Measurements from ENCODE around the gene PRL.

PRL gene

DNA sequence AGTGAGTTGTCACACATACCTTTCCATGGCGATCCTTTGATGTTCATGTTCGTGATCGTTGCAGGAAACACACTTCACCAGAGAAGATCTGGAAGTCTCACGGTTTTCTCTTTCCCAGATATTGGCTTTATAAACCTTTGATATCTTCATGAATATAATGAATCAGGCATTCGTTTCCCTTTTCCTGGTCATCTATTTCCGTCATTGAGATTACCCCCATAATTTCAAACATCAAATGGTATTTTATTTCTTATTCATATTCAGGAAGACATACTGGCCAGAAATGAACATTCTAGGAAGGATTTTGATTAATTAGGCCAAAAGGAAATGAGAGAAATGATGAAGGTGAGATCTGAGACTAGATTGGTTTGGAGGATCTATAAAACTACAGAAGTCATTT, at the start of gene PRL:
PRL (minus strand) TSS at position 101 of the 400 bp plus-strand sequence; CDS start at position 47, 54 bp downstream.
- DNase-seq (ENCODE audit: extremely low spot score), result no peak
- ChIA-PET CTCF (no interaction called here), POLR2A (no interaction called here)
- TF ChIP-seq FOXM1 (IDR thresholded peaks at IDR 0.05; ENCODE audit: borderline replicate concordance) (no peak), TARDBP (IDR thresholded peaks at IDR 0.05) (no peak)

DNA sequence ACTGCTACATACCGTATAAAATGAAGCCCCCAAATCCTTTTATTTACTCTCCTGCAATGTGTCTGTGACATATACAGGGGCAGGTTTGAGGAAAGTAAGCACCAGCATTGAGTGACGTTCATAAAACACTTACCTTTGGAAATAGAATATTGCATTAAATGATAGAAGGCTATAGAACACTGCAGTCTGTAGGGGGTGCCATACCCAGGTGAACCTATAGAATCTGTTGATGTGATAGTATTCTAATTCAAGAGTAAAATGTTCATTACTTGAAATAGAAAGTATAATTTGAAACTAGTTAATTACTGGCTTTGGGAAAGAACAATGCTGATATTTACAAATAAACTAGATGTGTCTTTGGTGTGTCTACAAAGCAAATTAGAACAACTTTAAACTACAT, 47.0 kb upstream of the PRL start:
- DNase-seq (ENCODE audit: extremely low spot score), result no peak
- no peak for TF ChIP-seq ELF4 (IDR thresholded peaks at IDR 0.05)
- TF ChIP-seq BHLHE40 (IDR thresholded peaks at IDR 0.05; ENCODE audit: borderline replicate concordance), result no peak
- CTCF ChIA-PET, result no interaction called here
- POLR2A ChIA-PET, result no interaction called here

DNA sequence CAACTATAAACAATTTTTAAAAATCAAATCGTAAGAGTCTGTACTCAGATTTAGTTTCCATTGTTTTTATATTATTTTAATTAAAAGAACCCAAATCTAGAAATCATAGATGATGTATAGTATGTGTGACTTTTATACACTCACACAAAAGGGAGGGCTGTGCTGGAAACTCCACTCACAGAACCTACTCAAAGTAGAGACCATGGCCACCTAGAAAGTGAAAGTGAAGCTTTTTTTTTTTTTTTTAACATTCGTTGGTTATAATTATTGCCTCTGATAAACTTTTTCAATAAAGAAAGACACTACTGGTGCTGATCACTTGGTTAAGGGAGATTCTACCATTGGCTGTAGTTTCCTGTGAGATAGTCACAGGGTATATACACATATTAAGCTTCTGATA, 37.9 kb upstream of the PRL start:
- no peak for DNase-seq (ENCODE audit: extremely low spot score)
- no peak for TF ChIP-seq CTBP1 (IDR thresholded peaks at IDR 0.05; ENCODE audit: borderline replicate concordance)
- ChIA-PET POLR2A (no interaction called here), CTCF (no interaction called here)

DNA sequence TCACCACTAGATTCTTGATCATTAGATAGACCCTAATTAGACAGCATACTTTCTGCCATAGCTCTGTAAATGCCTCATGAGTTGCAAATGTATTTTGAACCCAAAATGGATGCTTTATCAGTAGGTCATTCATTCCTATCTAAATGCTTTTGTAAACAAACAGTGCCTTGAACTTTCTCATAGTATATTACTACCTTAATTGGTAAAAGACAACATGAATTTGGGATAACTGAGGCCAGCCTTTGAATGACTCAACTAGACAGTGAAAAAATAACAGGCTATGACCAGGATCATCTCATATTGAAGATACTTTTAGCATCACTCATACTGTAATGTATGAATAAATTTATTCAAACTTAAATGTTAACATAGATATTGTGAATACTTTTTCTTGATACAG, 37.0 kb upstream of the PRL start:
- TF ChIP-seq TARDBP (IDR thresholded peaks at IDR 0.05) (no peak), ARNT (IDR thresholded peaks at IDR 0.05) (no peak), SUZ12 (IDR thresholded peaks at IDR 0.05) (no peak), PKNOX1 (IDR thresholded peaks at IDR 0.05) (no peak), ELF4 (IDR thresholded peaks at IDR 0.05) (no peak), FOXM1 (IDR thresholded peaks at IDR 0.05; ENCODE audit: borderline replicate concordance) (no peak), L3MBTL2 (conservative IDR thresholded peaks at IDR 0.05) (no peak), SP1 (IDR thresholded peaks at IDR 0.05) (no peak), HDGF (IDR thresholded peaks at IDR 0.05; ENCODE audit: borderline replicate concordance) (no peak), LEF1 (IDR thresholded peaks at IDR 0.05; ENCODE audit: borderline replicate concordance) (no peak), ZNF384 (IDR thresholded peaks at IDR 0.05) (no peak), BHLHE40 (IDR thresholded peaks at IDR 0.05; ENCODE audit: borderline replicate concordance) (no peak), FOXA1 (IDR thresholded peaks at IDR 0.05) (no peak), FOXK2 (IDR thresholded peaks at IDR 0.05) (no peak), CTBP1 (IDR thresholded peaks at IDR 0.05; ENCODE audit: borderline replicate concordance) (no peak), NFRKB (IDR thresholded peaks at IDR 0.05) (no peak)
- POLR2A ChIA-PET, result no interaction called here
- no peak for DNase-seq (ENCODE audit: extremely low spot score)
- CTCF ChIA-PET, result no interaction called here

- CTCF ChIA-PET, result no interaction called here
- TF ChIP-seq ELF4 (IDR thresholded peaks at IDR 0.05) (no peak), FOXM1 (IDR thresholded peaks at IDR 0.05; ENCODE audit: borderline replicate concordance) (no peak), L3MBTL2 (conservative IDR thresholded peaks at IDR 0.05) (no peak), PKNOX1 (IDR thresholded peaks at IDR 0.05) (no peak), LEF1 (IDR thresholded peaks at IDR 0.05; ENCODE audit: borderline replicate concordance) (no peak)
- DNase-seq (ENCODE audit: extremely low spot score), result no peak
- POLR2A ChIA-PET, result no interaction called here
Observed at GRCh38 chr6:22332711-22333110, 35.9 kb upstream of the PRL start.

GRCh38 chr6:22332216-22332615, 35.4 kb upstream of the PRL start:
- CTCF ChIA-PET, result no interaction called here
- no peak for DNase-seq (ENCODE audit: extremely low spot score)
- TF ChIP-seq HDGF (IDR thresholded peaks at IDR 0.05; ENCODE audit: borderline replicate concordance), result no peak
- no peak for TF ChIP-seq LEF1 (IDR thresholded peaks at IDR 0.05; ENCODE audit: borderline replicate concordance)
- no peak for TF ChIP-seq BHLHE40 (IDR thresholded peaks at IDR 0.05; ENCODE audit: borderline replicate concordance)
- TF ChIP-seq CTBP1 (IDR thresholded peaks at IDR 0.05; ENCODE audit: borderline replicate concordance), result no peak
- no peak for TF ChIP-seq SP1 (IDR thresholded peaks at IDR 0.05)
- no peak for TF ChIP-seq ARNT (IDR thresholded peaks at IDR 0.05)
- no peak for TF ChIP-seq FOXA1 (IDR thresholded peaks at IDR 0.05)
- no peak for TF ChIP-seq ELF4 (IDR thresholded peaks at IDR 0.05)
- no peak for TF ChIP-seq TARDBP (IDR thresholded peaks at IDR 0.05)
- TF ChIP-seq FOXM1 (IDR thresholded peaks at IDR 0.05; ENCODE audit: borderline replicate concordance), result no peak
- no peak for TF ChIP-seq SUZ12 (IDR thresholded peaks at IDR 0.05)
- TF ChIP-seq FOXK2 (IDR thresholded peaks at IDR 0.05), result no peak
- no peak for TF ChIP-seq L3MBTL2 (conservative IDR thresholded peaks at IDR 0.05)
- no peak for TF ChIP-seq PKNOX1 (IDR thresholded peaks at IDR 0.05)
- TF ChIP-seq NFRKB (IDR thresholded peaks at IDR 0.05), result no peak
- no peak for TF ChIP-seq ZNF384 (IDR thresholded peaks at IDR 0.05)
- POLR2A ChIA-PET, result no interaction called here

DNA sequence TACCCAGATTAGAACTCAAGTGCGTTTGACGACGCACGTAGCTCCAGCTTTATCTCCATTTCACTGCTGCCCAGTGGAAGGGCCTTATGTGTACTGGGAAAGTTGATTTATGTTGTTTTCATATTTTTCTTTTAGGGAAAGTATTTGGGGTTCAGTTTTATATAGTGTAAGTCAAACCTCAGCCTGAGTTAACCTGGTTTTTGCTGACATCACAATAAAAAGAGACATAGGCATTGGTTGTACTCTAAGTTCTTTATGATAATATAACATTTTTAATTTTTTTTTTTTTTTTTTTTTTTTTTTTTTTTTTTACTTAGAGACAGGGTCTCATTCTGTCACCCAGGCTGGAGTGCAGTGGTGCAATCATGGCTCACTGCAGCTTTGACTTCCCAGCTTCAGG, 34.1 kb upstream of the PRL start:
- TF ChIP-seq SP1 (IDR thresholded peaks at IDR 0.05), result no peak
- TF ChIP-seq BHLHE40 (IDR thresholded peaks at IDR 0.05; ENCODE audit: borderline replicate concordance), result no peak
- TF ChIP-seq ELF4 (IDR thresholded peaks at IDR 0.05), result no peak
- TF ChIP-seq NFRKB (IDR thresholded peaks at IDR 0.05), result no peak
- no peak for TF ChIP-seq L3MBTL2 (conservative IDR thresholded peaks at IDR 0.05)
- TF ChIP-seq LEF1 (IDR thresholded peaks at IDR 0.05; ENCODE audit: borderline replicate concordance), result no peak
- TF ChIP-seq TARDBP (IDR thresholded peaks at IDR 0.05), result no peak
- TF ChIP-seq PKNOX1 (IDR thresholded peaks at IDR 0.05), result no peak
- no peak for TF ChIP-seq SUZ12 (IDR thresholded peaks at IDR 0.05)
- TF ChIP-seq ZNF384 (IDR thresholded peaks at IDR 0.05), result no peak
- no peak for TF ChIP-seq FOXM1 (IDR thresholded peaks at IDR 0.05; ENCODE audit: borderline replicate concordance)
- no peak for TF ChIP-seq FOXK2 (IDR thresholded peaks at IDR 0.05)
- no peak for TF ChIP-seq CTBP1 (IDR thresholded peaks at IDR 0.05; ENCODE audit: borderline replicate concordance)
- TF ChIP-seq FOXA1 (IDR thresholded peaks at IDR 0.05), result no peak
- no peak for TF ChIP-seq HDGF (IDR thresholded peaks at IDR 0.05; ENCODE audit: borderline replicate concordance)
- TF ChIP-seq ARNT (IDR thresholded peaks at IDR 0.05), result no peak
- no peak for DNase-seq (ENCODE audit: extremely low spot score)
- POLR2A ChIA-PET, result no interaction called here
- CTCF ChIA-PET, result no interaction called here
